GM19043 (cell line): ENCODE data around the gene FAM111B.
"Not testable (repeated sequence)": the region's sequence is repeated elsewhere in the genome, so short reads cannot be mapped to it uniquely, and the experiment has no call there.

Source experiments
- ATAC-seq: cut with Tn5 transposase; IDR thresholded peaks from one replicate; pipeline ENCODE4 v1.9.1; 2021; ENCODE audit warnings: low read depth; ENCODE audit not compliant: unreplicated experiment

Gene FAM111B

DNA sequence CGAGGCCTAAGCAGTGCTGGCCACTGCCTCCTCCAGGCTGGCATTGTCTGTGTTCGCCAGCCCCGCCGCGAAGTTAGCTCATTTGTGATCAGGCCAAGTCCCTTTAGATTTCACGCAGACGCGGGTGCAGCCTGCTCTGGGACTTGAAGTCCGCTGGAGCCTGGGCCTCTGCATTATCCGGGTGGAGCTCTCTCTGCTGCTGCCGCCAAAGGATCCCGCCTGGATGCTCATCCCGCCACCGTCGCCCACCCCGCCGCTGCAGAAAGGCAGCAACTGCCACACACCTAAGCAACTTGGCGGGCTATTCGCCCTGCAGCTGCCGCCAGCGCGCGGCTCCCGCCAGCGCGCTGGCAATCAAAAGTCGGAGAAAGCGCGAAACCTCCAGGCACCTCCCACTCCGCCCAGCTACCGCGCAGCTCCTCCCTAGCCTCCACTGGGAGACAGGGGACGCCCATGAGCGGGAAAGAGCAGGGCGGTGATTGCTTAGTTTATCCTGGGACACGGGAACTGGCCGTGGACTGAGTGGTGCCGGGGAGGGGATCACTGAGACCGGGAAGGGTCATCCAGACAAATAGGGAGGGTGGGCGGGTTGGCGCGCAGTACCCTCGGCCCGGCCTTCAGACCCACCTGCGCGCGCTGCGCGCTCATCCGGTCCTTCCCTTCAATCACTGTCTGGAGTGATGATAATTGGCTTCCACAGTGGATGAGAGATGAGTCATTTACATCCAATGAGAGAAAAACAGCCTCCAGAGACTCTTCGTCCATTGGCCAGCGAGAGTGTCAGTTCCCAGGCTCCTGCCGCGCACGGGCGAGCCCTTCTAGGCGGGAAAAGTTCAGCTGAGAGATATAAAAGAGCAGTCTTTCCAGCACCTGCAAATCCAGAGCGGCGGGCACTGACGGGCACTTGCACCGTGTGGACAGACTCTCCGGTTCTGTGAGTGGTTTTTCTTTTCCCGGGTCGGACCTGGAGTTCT is at the start of gene FAM111B:
Gene FAM111B (plus strand): TSS at position 875 of the 974 bp plus-strand sequence. CDS start 2,389 bp downstream, outside the sequence.
- ATAC-seq: peak; percentile 70

DNA sequence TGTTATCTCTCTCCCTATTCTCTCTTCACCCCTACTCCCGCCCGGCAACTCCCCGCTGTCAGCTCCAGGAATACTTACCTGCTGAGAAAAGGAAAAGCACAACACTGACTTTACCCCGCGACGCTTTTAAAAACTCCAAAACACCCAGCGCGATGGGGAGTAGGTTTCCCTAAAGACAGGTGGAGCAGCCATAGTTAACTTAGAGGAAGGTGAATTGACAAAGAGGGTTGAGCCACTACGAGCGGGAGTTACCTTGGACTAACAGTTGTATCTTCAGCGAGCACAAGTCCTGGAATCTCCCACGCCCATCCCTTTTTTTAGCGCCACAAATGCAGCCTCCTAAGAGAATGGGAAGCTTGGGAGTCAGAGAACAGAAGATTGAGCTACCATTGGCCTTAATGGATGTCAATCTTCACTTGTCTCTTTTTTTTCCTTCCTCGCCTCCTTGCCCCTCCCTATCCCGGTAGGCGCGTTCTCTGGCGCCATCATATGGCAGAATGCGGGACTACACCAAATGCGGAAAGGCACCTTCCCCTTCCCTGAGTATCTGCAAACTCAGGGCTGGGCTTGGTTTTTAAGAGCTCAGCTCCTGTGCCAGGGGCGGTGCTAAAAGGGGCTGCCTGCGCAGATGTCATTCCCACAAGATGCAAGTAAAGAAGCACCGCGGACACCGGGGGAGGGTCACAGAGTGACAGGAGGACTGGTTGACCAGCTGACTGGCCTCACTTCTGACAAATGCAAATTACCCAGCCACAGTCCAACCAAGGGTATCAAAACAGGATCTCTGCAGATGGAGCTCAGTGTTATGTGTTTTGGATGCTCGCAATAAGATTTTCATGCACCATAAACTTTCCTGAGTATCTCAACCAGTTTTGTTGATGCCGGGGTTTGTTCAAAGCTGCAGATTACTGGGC is 48.7 kb upstream of the FAM111B start:
- ATAC-seq: peak; percentile 89

DNA sequence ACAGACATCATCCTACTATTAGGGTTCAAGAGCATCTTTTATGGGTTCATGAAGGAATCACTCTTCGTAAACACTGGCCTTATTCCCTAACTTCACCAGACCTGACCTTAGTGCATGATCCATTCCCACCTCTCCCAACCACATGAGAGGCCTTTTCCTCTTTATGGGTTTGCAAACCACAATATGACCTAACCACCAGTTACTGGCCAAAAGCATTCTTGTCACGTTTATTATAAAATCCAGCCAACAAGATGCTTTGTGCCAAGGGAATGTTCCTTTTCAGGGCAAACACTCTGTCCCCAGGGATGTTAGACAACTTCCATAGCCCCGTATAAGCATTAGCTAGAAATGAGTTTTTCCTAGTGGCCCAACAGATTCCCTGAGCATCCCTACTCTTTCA is 46.9 kb upstream of the FAM111B start:
- ATAC-seq: not testable (repeated sequence)

- ATAC-seq: no peak
These were observed 44.2 kb upstream of the FAM111B start for GRCh38 chr11:59062602-59063529.

GRCh38 chr11:59063996-59064727 is 42.9 kb upstream of the FAM111B start:
- not testable (repeated sequence) for ATAC-seq

DNA sequence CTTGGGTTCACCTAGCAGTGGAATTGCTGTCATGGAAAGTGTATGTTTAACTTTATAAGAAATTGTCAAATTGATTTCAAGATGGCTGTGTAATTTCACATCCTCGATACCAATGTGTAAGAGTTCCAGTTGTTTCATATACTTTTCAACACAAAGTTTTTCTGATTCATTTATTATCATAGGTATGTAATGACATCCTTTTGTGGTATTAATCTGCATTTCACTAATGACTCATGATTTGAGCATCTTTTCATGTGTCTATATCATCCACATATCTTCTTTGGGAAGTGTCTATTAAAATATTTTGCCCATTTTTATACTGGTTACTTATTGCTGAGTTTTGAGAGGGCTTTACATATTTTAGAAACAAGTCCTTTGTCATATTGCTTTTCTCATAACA is 38.0 kb upstream of the FAM111B start:
- no peak for ATAC-seq

- peak; percentile 87 for ATAC-seq
These were observed 30.0 kb upstream of the FAM111B start for GRCh38 chr11:59076876-59077571.

- no peak for ATAC-seq
These were observed 28.6 kb upstream of the FAM111B start for GRCh38 chr11:59078435-59078834.

GRCh38 chr11:59079086-59079485 is 28.0 kb upstream of the FAM111B start:
- no peak for ATAC-seq

DNA sequence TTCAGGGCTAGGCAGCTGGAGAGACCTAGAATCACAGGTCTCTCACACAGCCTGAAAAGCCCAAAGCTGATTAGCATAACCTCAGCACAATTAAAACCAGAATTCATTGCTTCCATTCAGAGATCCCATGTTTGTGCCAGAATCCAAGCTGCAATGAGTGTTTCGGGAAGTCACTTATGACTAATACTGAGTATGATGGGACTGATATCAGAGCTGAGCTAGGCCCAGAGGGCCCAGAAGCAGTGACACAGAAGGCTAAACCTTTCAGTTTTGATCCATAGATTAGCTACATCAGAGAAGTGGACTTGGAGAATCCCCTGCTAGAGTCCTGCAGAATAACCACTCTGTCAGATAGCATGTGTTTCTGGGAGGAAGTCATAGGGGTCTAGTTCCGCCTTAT is 26.6 kb upstream of the FAM111B start:
- ATAC-seq: not testable (repeated sequence)

DNA sequence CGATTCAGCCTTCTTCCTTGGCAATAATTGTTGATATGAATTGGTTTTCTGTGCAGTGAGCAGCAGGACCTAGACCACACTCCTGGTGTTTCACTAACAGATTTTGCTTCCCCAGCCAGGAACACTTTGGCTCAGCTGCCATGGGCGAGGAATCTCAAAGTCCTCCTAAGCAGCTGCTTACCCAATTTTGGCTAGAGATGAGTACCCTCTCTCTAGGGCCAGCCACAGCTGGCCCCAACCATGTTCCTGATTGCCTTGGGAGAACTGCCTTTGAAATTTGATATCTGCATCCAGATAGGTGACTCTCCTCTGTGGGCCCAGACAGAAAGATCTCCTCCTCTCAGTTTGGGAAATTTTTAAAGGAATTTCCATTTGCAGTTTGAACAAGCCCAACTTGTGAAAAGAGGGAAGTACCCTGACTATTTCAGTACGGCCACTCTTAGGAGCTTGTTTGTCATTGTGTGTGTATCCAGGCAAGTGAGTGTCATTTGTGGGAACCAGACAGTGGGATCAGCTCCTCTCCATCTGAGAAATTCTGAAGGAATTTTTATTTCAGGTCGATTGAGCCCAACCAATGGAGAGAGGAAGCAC is 25.5 kb upstream of the FAM111B start:
- not testable (repeated sequence) for ATAC-seq

DNA sequence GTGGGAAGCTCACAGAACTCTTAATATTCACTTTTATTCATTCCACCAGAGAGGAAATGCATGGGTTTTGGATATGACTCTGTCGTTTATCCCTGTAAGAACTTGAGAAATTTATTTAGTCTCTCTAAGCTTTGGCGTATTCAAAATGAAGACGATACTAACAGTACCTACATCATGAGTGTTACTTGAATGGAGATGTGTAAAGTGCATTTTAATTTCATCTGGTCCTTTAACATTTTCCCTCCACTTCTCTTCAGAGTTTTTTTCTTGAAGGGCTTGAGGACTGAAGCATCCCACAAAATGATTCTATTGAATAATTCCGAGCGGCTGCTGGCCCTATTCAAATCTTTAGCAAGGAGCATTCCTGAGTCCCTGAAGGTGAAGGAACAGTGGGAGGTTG is 21.0 kb upstream of the FAM111B start, which contains the start of gene GLYATL1B:
Gene GLYATL1B (plus strand): TSS at position 301 of the 400 bp plus-strand sequence. CDS start 0 bp downstream, at position 301.
- ATAC-seq: not testable (repeated sequence)

- no peak for ATAC-seq
These were observed 18.9 kb upstream of the FAM111B start for GRCh38 chr11:59088162-59088561.

DNA sequence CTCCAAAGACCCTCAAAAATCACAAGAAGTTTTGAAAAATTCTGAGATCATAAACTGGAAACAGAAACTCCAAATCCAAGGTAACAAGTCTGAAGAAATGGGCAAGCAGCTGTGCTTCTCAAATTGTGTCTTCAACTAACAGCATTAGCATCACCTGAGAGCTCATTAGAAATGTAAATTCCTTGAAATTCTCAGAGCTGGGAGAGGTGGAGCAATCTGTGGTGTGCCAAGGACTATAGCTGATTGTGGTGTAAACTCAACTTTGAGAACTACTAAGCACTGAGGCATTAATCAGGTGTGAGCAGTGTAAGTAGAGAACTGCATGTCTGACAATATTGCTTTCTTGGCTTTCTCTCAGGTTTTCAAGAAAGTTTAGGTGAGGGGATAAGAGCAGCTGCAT is 13.5 kb upstream of the FAM111B start:
- not testable (repeated sequence) for ATAC-seq

- ATAC-seq: peak; percentile 75
These were observed 11.8 kb upstream of the FAM111B start for GRCh38 chr11:59095225-59095624.

DNA sequence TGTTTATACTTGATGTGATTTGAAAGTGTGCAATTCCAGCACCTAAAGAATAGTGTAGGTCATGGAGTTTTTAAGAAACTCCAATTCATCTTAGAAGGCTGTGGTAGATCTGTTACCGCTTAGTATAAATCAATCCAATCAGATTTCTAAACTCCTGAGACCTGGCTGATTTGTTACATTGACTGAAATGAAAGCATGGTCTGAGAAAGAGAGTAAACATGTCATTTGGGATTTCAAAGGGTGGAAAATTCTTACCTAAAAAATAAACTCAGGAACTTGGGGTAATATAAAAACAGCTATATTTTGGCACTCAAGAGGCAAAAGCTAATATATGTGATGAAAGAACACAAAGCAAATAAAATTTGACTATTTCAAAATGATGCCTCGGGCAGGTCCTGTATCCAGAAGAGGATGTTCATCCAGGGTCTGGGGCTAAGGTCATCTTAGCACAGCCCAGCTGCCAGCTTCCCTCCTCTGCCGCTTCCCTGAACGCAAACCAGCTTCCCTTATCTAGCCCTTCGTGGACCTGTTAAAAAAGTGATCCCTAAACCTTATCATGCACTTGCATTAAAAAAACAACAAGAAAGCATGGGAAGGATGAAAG is 11.0 kb upstream of the FAM111B start:
- not testable (repeated sequence) for ATAC-seq

DNA sequence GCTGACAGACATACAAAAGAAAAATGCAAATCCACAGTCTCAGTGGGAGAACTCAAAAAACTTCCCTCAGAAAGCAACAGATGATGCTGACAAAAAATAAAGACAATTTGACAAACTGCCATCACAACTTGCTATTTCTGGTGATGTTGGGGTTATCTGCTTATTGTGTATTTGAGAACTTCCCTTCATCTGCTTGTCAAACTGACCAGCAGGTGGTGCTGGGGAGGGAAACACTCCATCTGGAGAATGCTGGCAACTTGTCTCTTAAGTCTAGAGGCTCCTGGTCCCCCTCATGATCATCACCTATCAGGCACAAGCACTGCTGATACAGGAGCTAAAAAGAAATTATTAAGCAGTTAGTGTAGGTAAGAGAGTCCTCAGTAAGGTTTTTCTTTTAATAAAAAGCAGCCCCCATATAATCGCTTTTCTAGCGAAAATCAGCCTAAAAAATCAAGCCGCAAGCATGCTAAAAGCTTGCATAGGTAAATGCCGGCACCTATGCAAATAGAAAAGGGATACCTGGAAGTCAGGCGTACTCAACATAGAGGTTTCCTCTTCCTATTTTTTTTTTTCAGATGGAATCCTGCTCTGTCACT is 9.8 kb upstream of the FAM111B start:
- no peak for ATAC-seq
